ENCODE data around the gene MORC1.

Gene MORC1, protein sequence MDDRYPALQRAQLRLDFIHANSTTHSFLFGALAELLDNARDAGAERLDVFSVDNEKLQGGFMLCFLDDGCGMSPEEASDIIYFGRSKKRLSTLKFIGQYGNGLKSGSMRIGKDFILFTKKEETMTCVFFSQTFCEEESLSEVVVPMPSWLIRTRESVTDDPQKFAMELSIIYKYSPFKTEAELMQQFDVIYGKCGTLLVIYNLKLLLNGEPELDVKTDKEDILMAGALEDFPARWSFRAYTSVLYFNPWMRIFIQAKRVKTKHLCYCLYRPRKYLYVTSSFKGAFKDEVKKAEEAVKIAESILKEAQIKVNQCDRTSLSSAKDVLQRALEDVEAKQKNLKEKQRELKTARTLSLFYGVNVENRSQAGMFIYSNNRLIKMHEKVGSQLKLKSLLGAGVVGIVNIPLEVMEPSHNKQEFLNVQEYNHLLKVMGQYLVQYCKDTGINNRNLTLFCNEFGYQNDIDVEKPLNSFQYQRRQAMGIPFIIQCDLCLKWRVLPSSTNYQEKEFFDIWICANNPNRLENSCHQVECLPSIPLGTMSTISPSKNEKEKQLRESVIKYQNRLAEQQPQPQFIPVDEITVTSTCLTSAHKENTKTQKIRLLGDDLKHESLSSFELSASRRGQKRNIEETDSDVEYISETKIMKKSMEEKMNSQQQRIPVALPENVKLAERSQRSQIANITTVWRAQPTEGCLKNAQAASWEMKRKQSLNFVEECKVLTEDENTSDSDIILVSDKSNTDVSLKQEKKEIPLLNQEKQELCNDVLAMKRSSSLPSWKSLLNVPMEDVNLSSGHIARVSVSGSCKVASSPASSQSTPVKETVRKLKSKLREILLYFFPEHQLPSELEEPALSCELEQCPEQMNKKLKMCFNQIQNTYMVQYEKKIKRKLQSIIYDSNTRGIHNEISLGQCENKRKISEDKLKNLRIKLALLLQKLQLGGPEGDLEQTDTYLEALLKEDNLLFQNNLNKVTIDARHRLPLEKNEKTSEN

GRCh38 chr3:109117939-109118338 is at the start of gene MORC1:
MORC1 (minus strand) TSS chr3:109118134; CDS start chr3:109118059, 75 bp downstream.
- H3K4me3 ChIP-seq (IDR thresholded peaks at IDR 0.05; ENCODE audit: insufficient read depth, low read depth, low read length) = no peak within 1 kb of the TSS
- H3K4me1 ChIP-seq (ENCODE audit: low read depth, poor library complexity, severe bottlenecking) = no peaks in the 10 kb centered on the region
- H3K9ac ChIP-seq = no peak within 1 kb of the TSS
- no peaks in the 10 kb centered on the region for H3K36me3 ChIP-seq (ENCODE audit: insufficient read depth)
- no peaks in the 10 kb centered on the region for H3K27me3 ChIP-seq (ENCODE audit: insufficient read depth, low read depth)
- no peak within 1 kb of the TSS for H3K4me2 ChIP-seq
- no peaks in the 10 kb centered on the region for H4K20me1 ChIP-seq (ENCODE audit: insufficient read depth)
- no peak within 1 kb of the TSS for H3K27ac ChIP-seq
- no peak within 1 kb of the TSS for H2AFZ ChIP-seq (ENCODE audit: low read depth)
- TF ChIP-seq CTCF (conservative IDR thresholded peaks at IDR 0.05; ENCODE audit: low read depth, low read length) = no peak
- H3K79me2 ChIP-seq (ENCODE audit: insufficient read depth, low read depth) = no peaks in the 10 kb centered on the region

- no peak overlapping the region for H3K4me3 ChIP-seq (IDR thresholded peaks at IDR 0.05; ENCODE audit: insufficient read depth, low read depth, low read length)
- no peak overlapping the region for H3K4me2 ChIP-seq
- H3K4me1 ChIP-seq (ENCODE audit: low read depth, poor library complexity, severe bottlenecking) = no peaks in the 10 kb centered on the region
- H3K9ac ChIP-seq = no peak overlapping the region
- no peak overlapping the region for H2AFZ ChIP-seq (ENCODE audit: low read depth)
- H3K27ac ChIP-seq = no peak overlapping the region
- TF ChIP-seq CTCF (conservative IDR thresholded peaks at IDR 0.05; ENCODE audit: low read depth, low read length) = no peak
- H3K27me3 ChIP-seq (ENCODE audit: insufficient read depth, low read depth) = no peaks in the 10 kb centered on the region
- H3K36me3 ChIP-seq (ENCODE audit: insufficient read depth) = no peaks in the 10 kb centered on the region
- H3K79me2 ChIP-seq (ENCODE audit: insufficient read depth, low read depth) = no peaks in the 10 kb centered on the region
- no peaks in the 10 kb centered on the region for H4K20me1 ChIP-seq (ENCODE audit: insufficient read depth)
Measured at GRCh38 chr3:109165905-109166304, 48.0 kb upstream of the MORC1 start.

DNA sequence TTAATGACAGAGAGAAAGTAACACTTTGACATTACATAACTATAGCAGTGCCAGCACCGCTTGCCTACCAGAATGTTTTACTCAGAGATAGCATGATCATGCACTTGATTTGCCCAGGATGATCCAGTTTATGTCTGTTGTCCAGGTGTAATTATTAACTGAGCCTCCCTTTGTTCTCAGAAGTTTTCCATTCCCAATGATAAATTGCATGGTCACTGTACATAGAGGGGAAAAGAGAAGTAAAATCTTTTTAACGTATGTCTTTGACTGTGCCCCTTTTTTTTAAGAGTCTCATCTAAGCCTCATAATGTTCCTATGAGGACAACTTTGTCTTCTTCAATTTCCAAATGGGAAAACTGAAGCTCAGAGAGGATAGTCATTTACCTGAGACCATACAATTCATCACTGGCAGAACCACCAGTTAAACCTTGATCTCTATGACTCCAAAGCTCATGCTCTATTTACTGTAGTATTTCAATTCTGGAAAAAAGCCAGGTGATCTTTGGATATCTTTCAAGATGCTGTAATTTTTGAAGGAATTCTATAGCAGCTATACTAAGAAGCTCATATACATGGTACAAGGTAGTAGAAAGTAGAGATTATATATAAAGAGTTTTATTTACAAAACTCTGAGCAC is 43.7 kb upstream of the MORC1 start:
- Histone ChIP-seq H3K4me1 (ENCODE audit: low read depth, poor library complexity, severe bottlenecking) (no peaks in the 10 kb centered on the region), H3K4me3 (IDR thresholded peaks at IDR 0.05; ENCODE audit: insufficient read depth, low read depth, low read length) (no peak overlapping the region), H4K20me1 (ENCODE audit: insufficient read depth) (no peaks in the 10 kb centered on the region), H2AFZ (ENCODE audit: low read depth) (no peak overlapping the region), H3K4me2 (no peak overlapping the region), H3K27ac (no peak overlapping the region), H3K9ac (no peak overlapping the region), H3K36me3 (ENCODE audit: insufficient read depth) (no peaks in the 10 kb centered on the region), H3K27me3 (ENCODE audit: insufficient read depth, low read depth) (no peaks in the 10 kb centered on the region), H3K79me2 (ENCODE audit: insufficient read depth, low read depth) (no peaks in the 10 kb centered on the region)
- no peak for TF ChIP-seq CTCF (conservative IDR thresholded peaks at IDR 0.05; ENCODE audit: low read depth, low read length)

DNA sequence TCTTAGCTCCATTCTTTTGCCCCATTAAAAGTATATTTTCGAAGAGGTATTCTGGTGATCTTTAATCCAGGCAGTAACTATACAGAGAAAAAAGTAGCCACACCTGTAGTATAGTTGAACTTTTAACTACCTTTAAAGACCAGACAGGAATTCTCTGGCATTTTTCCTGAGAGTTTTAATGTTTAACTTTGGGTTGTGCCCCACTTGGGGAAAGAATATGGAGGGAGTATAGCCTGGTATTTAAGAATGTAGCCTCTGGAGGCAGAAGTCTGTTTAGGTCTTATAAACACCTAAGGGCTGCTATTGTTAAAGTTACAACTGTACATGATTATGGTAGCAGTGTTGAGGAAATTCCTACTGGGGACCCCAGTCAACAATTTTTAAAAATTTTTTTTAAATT is 37.9 kb upstream of the MORC1 start:
- Histone ChIP-seq H3K4me2 (no peak overlapping the region), H3K27me3 (ENCODE audit: insufficient read depth, low read depth) (no peaks in the 10 kb centered on the region), H3K4me1 (ENCODE audit: low read depth, poor library complexity, severe bottlenecking) (no peaks in the 10 kb centered on the region), H3K4me3 (IDR thresholded peaks at IDR 0.05; ENCODE audit: insufficient read depth, low read depth, low read length) (no peak overlapping the region), H3K27ac (no peak overlapping the region), H3K79me2 (ENCODE audit: insufficient read depth, low read depth) (no peaks in the 10 kb centered on the region), H2AFZ (ENCODE audit: low read depth) (no peak overlapping the region), H3K36me3 (ENCODE audit: insufficient read depth) (no peaks in the 10 kb centered on the region), H4K20me1 (ENCODE audit: insufficient read depth) (no peaks in the 10 kb centered on the region), H3K9ac (no peak overlapping the region)
- no peak for TF ChIP-seq CTCF (conservative IDR thresholded peaks at IDR 0.05; ENCODE audit: low read depth, low read length)

All from KMS-11 (cell line).